Smooth muscle cell (in vitro differentiated cells): Measurements from ENCODE around the gene GULP1. TPM values are rescaled to one million over a fixed set of nuclear protein-coding genes. Genes with fewer than 3 reads are reported as not detected.

Experiments used
- DNase-seq: peaks from one replicate; lab custom pipeline; 2025; ENCODE audit not compliant: unreplicated experiment; lab: John Stamatoyannopoulos, UW
- H2AFZ ChIP-seq: fragments of 200-600 bp; sonication (generic); 2 replicates; pipeline ENCODE4 v1.6.0; 2016; ENCODE audit warnings: antibody characterized with exemption, low read depth, mild to moderate bottlenecking
- H3F3A ChIP-seq: fragments of 200-600 bp; sonication (generic); 2 replicates; pipeline ENCODE4 v1.6.0; 2017; ENCODE audit warnings: antibody characterized with exemption, low read depth
- H3K27ac ChIP-seq: fragments of 200-600 bp; sonication (generic); 2 replicates; pipeline ENCODE4 v1.5.1; 2016; ENCODE audit warnings: low read depth, mild to moderate bottlenecking
- H3K27me3 ChIP-seq: fragments of 200-600 bp; sonication (generic); 2 replicates; pipeline ENCODE4 v1.6.1; 2016; ENCODE audit warnings: low read depth, mild to moderate bottlenecking
- H3K36me3 ChIP-seq: fragments of 200-600 bp; sonication (generic); 2 replicates; pipeline ENCODE4 v1.5.1; 2016; ENCODE audit warnings: low read depth
- H3K4me1 ChIP-seq: fragments of 200-600 bp; sonication (generic); 2 replicates; pipeline ENCODE4 v1.5.1; 2016; ENCODE audit warnings: low read depth
- H3K4me2 ChIP-seq: fragments of 200-600 bp; sonication (generic); 2 replicates; pipeline ENCODE4 v1.6.0; 2016; ENCODE audit warnings: mild to moderate bottlenecking
- H3K4me3 ChIP-seq: fragments of 200-600 bp; sonication (generic); 2 replicates; pipeline ENCODE4 v1.5.1; 2016; ENCODE audit warnings: mild to moderate bottlenecking
- H3K79me2 ChIP-seq: fragments of 200-600 bp; sonication (generic); 2 replicates; pipeline ENCODE4 v1.6.0; 2016; ENCODE audit warnings: low read depth, mild to moderate bottlenecking
- H3K9ac ChIP-seq: fragments of 200-600 bp; sonication (generic); 2 replicates; pipeline ENCODE4 v1.6.0; 2016; ENCODE audit warnings: low read depth
- H3K9me3 ChIP-seq: fragments of 200-600 bp; sonication (generic); replicated peaks from 2 replicates; pipeline ENCODE4 v1.5.1; 2016; ENCODE audit warnings: low read depth
- H4K20me1 ChIP-seq: fragments of 200-600 bp; sonication (generic); 2 replicates; pipeline ENCODE4 v1.6.0; 2016; ENCODE audit warnings: low read depth
- CTCF ChIP-seq: fragments of 200-600 bp; sonication (generic); IDR thresholded peaks from 2 replicates; pipeline ENCODE4 v1.5.1; 2017; ENCODE audit warnings: borderline replicate concordance, mild to moderate bottlenecking, antibody characterized with exemption; ENCODE audit not compliant: insufficient read depth, poor library complexity, severe bottlenecking
- WGBS: methylation state at CpG from one replicate; pipeline ENCODE4 v1.1.7; 2016; ENCODE audit warnings: low lambda C conversion rate; 5-methylcytosine and 5-hydroxymethylcytosine counted together
- polyA plus RNA-seq: library from polyadenylated mRNA; unstranded; fragments of >200 nt; fragmentation: Nextera tagmentation; extraction: Ambion mirVana; gene quantifications from 2 replicates; pipeline ENCODE4 v1.2.1, GENCODE V29; 2016
- total RNA-seq: library from RNA; depleted of rRNA; stranded (reverse); fragments of >200 nt; gene quantifications from 2 replicates; pipeline ENCODE4 v1.2.3, GENCODE V29; 2014

GULP1 gene
- total and polyA plus RNA-seq, 2 experiments from 2014 or later: 40.2 to 115 TPM

- Histone ChIP-seq H2AFZ (no peak overlapping the region), H3F3A (peaks cover 17% of the 10 kb centered on the region), H3K79me2 (no peaks in the 10 kb centered on the region), H3K4me1 (no peaks in the 10 kb centered on the region), H3K9me3 (no peaks in the 10 kb centered on the region), H3K36me3 (no peaks in the 10 kb centered on the region), H3K4me2 (no peak overlapping the region), H3K27ac (no peak overlapping the region), H3K27me3 (no peaks in the 10 kb centered on the region), H3K4me3 (no peak overlapping the region), H3K9ac (no peak overlapping the region), H4K20me1 (no peaks in the 10 kb centered on the region)
- no peak for DNase-seq
- 44% methylated on average over 2 of the region's 2 CpGs for WGBS
- TF ChIP-seq CTCF: no peak
Observed at GRCh38 chr2:188607501-188607900, 315.8 kb downstream of the GULP1 start.

- H4K20me1 ChIP-seq: no peaks in the 10 kb centered on the region
- peaks cover 17% of the 10 kb centered on the region for H3F3A ChIP-seq
- H3K9ac ChIP-seq: no peak overlapping the region
- no peaks in the 10 kb centered on the region for H3K79me2 ChIP-seq
- H2AFZ ChIP-seq: no peak overlapping the region
- no peak for DNase-seq
- H3K4me1 ChIP-seq: no peaks in the 10 kb centered on the region
- no peaks in the 10 kb centered on the region for H3K36me3 ChIP-seq
- H3K27ac ChIP-seq: peak overlapping the region; percentile 62
- 95% methylated on average over 1 of the region's 1 CpG for WGBS
- peak overlapping the region; percentile 14 for H3K4me2 ChIP-seq
- no peaks in the 10 kb centered on the region for H3K27me3 ChIP-seq
- H3K4me3 ChIP-seq: no peak overlapping the region
- TF ChIP-seq CTCF: no peak
- no peaks in the 10 kb centered on the region for H3K9me3 ChIP-seq
Observed at GRCh38 chr2:188609321-188610049, 317.8 kb downstream of the GULP1 start.

GRCh38 chr2:188610050-188610444 lies 318.4 kb downstream of the GULP1 start:
- H3K27ac ChIP-seq: peak overlapping the region; percentile 62
- WGBS: 87% methylated on average over 2 of the region's 2 CpGs

More at GRCh38 chr2:188610050-188610444, 318.4 kb downstream of the GULP1 start:
- Histone ChIP-seq H3K4me2 (peak overlapping the region; percentile 46), H3K9me3 (no peaks in the 10 kb centered on the region), H3K79me2 (no peaks in the 10 kb centered on the region), H3F3A (peaks cover 17% of the 10 kb centered on the region), H4K20me1 (no peaks in the 10 kb centered on the region), H2AFZ (no peak overlapping the region), H3K9ac (no peak overlapping the region), H3K4me1 (no peaks in the 10 kb centered on the region), H3K4me3 (no peak overlapping the region), H3K27me3 (no peaks in the 10 kb centered on the region), H3K36me3 (no peaks in the 10 kb centered on the region)
- no peak for TF ChIP-seq CTCF
- DNase-seq: no peak
